ENCODE measurements around the gene JAG2.

Gene JAG2

DNA sequence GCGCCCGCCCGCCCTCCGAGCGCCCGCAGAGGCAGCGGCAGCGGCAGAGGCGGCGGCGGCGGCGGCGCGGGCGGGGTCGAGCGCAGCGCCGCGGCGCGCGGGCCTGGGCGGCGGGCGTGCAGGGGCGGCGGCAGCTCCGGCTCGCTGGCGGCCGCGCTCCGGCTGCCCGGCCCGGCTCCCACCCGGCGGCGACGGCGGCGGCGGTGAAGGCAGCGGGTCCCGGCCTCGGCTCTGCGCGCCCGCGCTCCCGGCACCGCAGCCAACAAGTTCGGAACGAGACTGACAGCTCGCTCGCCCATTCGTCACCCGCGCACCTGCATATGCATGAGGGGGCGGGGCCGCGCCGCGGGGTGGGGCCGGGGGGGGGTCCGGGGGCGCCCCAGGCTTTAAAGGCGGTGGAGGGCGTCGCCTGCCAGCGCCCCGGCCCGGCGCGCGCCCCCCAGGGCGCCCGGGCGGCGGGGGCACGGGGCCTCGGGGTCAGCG is at the start of gene JAG2:
JAG2 (minus strand) TSS at position 281 of the 483 bp plus-strand sequence. CDS start 356 bp downstream, outside the sequence.
- peak; percentile 84 for DNase-seq

DNA sequence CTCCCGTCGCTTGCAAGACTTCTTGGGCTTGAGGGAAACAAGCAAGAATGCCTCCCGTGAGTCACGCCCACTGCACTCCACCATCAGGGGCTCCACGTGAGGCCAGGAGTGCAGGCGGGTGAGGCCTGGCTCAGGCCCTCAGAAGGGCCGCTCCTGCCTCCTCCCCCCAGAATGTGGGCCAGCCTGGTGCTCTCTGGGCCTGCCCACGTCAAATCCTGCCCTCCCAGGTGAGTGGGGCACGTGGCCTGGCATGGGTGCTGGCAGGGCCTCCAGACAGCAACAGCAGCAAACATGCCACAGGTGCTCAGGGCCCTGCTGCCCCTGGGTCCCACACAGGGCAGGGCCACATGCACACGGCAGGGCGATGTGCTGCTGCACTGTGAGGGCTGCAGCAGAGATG is 49.2 kb upstream of the JAG2 start:
- DNase-seq, result no peak

DNA sequence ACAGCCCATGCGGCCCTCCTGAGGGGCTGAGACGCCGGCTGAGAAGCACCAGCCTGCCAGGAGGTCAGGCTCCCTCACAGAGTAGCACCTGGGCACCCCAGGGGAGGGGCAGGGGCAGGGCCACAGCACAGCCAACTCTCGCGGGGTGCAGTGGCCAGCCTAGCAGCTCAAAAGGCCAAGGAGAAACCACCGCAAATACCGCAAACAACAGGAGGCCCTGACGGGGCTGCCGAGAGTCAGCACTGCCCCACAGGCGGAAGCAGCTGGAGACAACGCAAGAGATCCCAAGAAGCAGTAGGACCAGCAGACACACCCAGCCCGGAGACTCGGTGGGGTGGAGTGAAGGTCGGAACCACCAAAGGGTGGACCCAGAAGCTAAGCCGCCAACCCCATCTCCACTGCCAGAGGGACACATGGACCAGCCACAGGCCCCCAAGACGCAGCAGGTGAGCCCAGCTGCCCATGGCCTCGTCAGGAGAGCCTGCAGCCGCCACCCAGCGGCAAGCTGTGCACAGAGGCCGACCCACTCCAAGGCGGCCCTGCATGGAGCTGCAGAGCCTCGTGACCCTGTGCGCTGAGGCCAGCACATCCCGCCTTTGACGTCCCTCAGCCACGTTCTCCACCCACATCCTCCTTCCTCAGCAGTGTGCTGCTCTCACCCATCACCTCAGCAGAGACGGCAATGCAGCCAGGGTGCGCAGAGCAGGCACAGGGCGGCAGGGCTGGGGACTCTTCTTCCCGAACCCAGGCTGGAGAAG is 48.1 kb upstream of the JAG2 start:
- DNase-seq, result no peak

DNA sequence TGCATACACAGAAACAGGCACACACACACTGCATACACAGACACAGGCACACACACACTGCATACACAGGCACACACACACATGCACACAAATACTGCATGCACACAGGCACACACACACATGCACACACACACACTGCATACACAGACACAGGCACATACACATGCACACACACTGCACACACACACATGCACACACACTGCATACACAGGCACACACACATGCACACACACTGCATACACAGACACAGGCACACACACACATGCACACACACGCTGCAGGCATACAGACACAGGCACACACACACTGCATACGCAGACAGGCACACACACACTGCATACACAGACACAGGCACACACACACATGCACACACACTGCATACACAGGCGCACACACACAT is 47.0 kb upstream of the JAG2 start:
- no peak for DNase-seq

DNA sequence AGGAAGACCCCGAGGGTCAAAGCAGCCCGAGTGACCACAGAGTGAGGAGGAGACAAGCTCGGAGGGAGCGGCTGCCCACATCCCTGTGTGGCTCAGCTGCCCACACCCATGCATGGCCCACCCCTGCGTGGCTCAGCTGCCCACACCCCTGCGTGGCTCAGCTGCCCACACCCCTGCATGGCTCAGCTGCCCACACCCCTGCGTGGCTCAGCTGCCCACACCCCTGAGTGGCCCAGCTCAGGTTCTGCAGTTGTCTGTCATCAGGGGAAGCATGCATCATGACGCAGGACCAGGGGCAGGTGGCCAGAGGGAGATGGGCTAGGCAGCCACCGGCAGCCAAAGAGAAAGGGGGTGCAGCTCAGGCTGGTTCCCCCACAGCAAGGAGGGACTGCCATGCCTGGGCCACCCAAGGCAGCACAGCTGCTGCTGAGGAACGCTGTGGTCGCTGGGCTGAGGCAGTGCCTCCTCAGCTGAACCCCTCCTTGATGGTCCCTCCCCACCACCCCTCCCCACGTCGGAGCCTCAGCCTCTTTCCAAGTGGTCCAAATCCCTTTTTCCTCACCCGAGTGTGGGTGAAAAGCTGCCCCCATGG is 45.8 kb upstream of the JAG2 start:
- no peak for DNase-seq

DNA sequence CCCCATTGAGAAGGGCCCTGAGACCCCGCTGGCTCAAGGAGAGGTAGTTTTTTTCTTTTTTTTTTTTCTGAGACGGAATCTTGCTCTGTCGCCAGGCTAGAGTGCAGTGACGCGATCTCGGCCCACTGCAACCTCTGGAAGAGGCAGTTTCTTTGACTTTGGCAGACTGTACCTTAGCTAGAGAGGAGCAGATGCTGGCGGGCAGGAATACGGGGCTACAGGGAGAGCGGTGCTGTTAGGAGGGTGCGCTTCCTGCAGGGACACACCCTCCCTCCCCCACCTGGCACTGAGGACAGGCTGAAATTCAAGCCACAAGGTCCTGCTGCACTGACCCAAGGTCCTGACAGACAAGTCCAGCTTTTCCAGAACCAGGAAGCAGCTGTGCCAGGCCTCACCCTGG is 44.8 kb upstream of the JAG2 start:
- DNase-seq, result no peak

DNA sequence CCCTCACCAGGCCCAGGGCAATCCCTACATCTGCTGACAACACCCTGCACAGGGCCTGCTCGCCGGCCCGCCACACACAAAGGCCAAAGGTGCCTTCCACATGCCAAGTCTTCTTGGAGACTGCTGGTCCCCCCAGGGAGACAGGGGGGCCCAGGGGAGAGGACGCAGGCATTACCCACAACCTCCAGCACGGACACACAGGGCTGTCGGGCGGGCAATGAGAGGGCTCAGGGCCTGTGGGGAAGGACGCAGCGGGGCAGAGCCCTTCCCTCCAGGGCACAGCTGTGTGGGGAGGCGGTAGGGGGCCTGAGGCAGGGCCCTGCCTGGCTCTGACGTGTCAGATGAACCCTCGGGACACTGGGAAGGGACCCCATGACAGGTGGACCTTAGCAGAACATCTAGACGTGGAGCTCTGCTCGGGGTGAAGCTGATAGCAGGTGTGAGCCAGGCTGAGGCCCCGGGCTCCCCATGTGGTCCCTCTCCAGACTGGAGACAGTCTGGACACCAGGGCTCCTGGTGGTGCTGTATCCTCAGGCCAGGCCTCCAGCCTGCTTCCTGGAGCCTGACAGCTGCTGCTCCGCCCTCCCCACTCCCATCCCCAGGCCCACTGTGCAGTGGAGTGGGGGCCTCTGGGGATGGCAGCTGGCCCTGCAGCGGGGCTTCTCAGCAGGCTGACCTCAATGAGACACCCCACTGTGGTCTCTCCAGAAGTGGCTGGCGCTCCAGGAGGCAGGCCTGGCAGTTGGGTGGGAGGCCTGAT is 44.1 kb upstream of the JAG2 start:
- DNase-seq, result no peak

DNA sequence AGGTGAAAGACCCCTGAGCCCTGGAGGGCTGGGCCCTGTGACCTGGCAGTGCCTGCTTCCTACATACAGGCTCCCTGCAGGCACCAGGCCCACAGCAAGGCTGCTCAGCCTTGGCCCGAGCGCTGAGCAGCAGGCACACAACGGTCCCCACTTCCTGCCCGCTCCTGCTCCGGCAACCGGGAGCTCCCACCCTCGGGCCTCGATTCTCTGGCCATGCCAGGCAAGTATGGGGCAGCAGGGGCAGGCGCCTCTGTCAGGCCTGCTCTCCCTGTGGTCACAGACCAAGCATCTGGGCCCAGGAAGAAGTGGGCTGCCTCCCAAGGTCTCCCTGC is 43.1 kb upstream of the JAG2 start:
- no peak for DNase-seq

DNA sequence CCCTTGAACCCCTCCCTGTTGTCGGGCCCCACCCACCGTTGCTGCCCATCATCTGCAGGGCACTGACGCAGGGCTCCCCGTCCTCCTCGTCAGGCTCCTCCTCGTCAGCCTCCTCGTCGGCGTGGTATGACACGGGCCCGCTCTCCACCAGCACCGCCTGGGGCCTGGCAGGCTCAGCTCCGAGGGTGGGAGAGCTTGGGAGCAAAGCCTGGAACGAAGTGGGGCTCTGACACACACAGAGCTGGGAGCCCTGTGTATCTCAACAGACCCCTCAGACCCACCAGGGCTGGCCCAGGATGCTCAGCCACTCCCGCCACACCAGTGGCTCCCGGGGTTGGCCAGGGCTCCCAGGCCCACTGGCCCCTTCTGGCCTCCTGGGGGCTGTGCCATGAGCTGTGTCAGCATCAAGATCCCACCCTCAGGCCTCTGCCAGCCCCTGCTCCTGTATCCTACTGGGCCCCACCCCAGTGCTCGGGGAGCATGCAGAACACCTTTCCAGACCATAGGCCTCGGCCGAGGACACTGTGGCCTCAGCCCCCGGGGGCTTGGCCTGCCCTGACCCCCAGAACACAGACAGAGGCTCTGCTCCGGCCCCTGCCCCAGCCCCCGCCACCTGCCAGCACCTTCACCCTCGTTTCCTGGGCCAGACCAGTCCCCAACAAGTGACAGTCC is 42.6 kb upstream of the JAG2 start:
- no peak for DNase-seq

DNA sequence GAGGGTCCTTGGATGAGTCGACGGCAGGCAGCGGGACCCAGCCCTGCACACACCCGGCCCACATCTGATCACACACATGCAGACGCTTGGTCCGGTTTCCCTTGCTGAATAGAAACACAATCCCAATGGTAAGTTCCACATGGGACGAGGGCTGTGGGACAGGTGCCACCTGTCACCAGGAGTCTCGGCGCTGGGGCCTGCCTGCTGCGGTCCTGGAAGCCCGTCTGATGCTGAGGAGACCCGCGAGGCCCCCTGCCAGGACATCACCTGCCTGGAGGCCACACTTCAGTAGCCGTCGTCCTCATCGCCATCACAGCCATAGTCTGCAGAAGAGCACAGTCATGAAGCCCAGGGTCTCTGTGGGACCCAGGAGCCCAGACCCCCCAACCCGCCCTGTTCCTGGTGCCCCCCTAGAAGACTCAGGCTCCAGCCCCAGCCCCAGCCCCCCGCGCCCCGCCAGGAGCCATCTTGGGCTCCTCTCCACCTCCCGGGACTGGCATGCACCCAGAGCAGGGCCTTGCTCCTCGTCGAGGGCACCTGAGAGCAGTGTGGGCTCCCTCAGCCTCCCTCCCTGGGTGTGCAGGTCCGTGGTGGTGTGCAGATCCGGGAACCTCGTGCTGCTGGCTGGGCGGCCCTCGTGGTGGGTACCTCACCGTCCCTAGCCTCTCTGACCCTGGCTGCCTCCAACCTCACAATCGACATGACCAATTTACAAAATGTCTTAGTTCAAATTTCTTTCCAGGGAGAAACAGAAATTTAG is 41.9 kb upstream of the JAG2 start:
- DNase-seq, result no peak

DNA sequence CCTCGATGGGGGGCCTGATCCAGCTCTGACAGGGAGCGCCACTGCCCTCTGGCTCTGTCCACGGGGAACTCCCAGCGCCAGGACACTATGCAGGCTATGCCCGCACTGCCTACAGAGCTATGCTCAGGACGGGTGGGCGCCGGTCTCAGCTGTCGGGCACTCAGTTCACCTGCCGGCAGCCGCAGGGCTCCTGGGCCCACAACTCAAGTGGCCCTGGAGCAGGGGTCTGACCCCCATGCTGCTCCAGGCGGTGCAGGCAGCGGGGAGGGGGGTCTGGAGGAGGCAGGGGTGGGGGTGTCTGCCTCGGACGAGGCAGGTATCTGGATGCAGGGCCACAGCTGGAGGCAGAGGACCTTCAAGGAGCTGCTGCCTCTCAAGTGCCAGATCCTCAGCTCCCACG is 41.1 kb upstream of the JAG2 start:
- no peak for DNase-seq

DNA sequence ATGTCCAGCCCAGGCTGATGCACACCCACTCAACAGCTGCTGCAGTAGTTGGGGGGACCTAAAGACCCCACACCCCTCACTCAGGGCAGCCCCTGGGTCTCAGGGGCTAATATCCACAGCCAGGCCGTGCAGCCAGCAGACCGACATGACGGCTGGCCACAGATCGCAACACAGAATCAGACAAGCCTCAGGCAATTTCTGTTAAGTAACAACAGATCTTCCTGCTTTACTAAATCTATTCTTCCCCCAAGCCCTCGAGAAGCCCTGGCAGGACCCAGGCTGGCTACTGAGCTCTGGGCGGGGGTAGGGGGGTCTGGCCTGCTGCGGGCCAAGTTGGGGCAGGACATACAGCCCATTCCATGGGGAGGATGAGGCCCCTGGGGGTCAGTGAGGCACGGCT is 40.5 kb upstream of the JAG2 start:
- no peak for DNase-seq

DNA sequence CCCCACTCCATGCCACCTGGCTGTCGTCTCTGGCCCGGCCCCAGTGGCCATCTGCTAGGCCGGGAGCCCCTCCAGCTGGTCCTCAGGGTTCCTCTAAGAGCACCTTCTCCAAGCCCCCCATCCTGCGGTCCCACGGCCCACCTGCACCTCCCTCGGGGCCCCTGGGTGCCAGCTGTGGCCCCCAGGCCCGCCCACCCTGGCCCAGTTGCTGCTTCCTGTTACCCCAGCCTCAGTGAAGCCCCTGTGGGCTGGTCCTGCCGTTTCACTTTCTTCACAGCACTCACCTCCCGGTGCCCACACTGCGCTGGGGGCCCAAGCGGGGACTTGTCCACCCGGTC is 40.1 kb upstream of the JAG2 start:
- DNase-seq, result no peak

DNA sequence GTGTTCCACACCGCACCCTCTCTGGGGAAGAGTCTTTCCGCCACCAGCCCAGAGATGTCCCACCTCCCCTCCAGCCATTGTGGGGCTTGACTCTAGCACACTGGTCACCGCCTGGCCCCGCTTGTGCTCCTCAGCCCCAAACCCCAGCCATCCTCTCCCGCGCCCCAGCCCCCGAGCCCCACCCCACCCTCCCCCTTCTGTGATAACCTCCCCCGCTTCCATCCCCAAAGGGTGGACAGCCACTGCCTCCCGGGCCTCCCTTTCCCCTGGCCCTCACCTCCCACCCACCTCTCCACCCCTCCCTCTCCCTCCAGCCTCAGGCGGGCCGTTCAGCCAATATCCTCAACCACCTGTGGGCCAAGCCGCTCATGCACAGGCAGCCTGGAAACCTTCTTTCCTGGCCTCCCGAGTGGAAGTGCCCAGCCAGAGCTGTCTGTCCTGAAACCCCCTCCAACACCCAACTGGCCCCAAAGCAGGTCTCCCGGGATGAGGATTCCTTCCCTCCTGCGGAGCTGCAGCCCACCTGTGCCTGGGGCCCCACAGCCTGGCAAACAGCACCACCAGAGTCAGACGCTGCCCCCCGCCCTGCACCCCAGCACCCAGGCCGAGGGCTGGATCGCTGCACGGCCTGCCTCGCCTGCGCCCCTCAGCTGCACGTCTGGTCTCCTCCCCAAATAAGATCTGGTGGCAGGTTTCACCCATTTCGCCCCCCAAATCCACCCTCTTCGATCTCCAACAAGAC is 39.6 kb upstream of the JAG2 start:
- DNase-seq, result no peak

DNA sequence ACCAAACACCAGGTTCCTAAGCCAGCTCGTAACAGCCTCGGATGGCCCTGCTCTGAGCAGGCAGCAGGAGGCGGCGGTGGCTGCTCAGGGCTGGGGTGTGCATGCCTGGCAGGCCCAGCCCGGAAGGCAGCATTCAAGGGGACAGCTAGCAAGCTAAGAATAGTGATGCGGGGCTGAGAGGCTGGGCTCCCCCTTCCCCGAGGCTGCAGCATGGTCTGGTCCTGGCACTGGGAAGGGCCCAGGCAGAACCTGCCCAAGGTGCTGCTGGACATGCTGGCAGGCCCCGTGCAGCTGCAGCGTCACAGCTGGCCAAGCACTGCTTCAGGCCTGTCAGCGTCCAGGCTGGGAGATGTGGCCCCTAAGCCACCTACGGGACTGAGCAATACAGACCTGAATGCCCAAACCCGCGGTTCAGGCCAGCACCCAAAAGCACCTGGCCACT is 38.9 kb upstream of the JAG2 start:
- DNase-seq, result no peak

DNA sequence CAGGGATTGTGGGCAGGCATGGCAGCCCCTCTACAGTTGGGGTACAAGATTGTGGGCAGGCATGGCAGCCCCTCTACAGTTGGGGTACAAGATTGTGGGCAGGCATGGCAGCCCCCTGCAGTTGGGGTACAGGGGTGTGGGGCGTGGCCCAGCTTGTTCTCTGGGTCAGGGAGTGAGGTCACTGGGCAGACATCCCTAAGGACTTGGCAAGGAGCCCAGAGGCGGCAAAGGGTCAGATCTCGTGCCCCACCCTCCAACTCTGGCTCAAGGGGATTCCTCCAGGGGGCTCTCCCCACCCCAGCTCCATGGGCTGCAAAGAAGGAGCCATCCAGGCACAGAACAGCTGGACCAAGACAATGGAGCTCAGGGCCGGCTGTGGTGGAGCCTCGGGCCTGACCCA is 38.3 kb upstream of the JAG2 start:
- DNase-seq, result no peak

DNA sequence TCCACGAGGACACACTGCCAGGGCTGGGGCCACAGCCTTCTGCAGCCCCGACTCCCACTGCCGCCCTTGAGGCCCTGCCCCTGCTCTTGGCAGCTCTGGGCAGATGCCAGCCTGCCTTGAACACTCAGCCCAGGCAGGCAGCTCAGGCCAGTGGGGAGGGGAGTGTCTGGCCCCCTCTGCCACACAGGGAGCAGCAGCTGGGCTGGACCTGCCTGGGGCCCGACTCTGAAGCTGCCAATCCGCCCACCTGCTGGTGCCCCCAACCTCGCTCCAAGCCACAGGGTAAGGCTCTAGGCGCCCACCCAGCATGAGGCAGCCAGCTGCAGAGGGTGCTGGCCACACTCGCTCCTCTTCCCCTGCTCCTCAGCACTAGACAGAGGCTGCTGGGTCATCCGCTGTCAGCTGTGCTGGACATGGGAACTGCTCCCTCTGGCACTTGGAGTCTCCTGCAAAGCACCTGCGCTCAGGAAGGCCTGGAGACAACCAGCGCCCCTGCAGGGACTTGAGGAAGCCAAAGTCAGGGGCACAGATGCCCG is 37.2 kb upstream of the JAG2 start:
- no peak for DNase-seq

DNA sequence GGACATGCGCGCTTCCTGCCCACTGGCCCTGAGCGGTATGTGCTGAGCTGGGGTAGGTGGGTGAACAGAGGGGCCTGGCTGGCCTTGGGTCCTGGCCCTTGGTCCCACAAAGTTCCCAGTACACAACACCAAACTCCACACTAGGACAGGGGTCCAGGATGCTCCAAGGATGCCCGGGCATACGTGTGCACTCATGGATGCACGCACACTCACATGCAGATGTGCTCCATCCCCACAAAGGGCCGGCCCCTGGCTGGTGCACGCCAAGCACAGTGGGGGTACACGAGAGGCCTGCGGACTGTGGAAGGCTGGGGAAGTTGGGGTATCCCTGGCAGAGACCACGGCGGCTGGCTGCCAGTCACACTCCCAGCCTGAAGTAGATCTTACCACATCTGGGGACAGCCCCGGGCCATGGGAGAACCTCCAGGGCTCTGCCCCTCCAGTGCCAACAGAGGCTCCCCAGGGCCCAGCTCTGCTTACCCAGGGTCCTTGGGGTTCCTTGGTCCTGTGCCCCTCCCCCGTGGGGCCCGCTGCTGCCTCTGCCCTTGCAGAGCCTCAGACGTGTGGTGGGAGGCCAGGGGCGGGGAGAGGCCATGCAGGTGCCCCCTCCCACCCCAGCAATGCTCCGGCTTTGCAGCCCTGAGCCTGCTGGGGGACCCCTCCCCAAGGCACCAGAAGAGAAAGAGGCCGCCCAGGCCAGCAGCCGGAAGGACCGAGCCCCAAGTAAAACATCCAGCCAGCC is 36.5 kb upstream of the JAG2 start:
- no peak for DNase-seq

DNA sequence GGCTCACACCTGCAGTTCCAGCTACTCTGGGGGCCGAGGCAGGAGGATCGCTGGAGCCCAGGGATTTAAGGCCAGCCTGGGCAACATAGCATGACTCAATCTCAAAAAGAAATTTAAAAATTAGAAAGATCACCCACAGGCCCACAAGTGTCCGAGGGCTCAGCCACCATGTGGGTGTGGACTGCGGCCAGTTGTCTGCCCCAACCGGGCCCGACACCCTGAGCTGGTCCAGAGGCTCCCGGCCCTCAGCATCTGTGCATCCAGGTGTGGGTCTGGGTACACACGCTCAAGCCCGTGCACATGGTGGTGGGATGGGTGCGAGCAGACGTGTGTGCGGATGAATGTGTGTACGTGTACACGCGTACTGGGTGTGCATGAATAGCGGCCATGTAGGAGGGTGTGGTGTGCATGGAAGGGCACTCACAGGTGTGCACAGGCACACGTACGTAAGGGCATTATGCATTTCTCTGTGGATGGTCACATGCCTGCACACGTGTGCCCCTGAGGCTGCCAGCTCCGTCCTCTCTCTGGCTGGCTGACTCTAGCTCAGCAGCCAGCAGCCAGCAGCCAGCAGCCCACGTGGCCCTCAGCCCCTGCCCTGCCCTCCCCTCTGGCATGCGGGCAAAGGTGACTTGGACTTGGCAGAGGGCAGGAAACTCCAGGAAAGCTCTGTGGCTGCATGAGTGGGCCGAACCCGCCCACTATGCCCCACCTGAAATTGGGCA is 35.8 kb upstream of the JAG2 start:
- DNase-seq, result no peak

DNA sequence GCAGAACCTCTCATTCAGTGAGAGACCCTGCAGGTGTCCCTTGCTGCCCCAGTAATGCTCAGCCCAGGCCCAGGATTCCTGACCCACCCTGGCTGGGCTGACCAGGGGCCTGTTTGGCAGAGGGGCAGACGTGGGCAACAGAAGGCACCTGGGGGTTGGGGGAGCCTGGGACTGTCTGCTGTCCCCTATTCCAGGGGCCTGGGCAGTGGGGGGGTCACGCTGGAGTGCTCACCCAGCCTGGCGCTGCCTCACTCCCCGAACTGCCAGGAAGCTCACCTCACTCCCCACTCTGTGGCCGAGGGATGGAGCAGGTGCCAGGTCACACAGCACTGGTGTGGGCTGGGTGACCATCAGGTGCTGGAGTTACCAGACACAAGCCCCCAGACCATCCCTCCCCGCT is 35.1 kb upstream of the JAG2 start:
- no peak for DNase-seq

All from activated effector memory CD4-positive, alpha-beta T cell treated with anti-CD3 and anti-CD28 coated beads, Interleukin-2, amount 50 U/mL, for 16 hours (primary cell).